ENCODE data around the gene SAMHD1. TPM values are rescaled to one million over a fixed set of nuclear protein-coding genes. Genes with fewer than 3 reads are reported as not detected.
"Not testable (repeated sequence)": the region's sequence is repeated elsewhere in the genome, so short reads cannot be mapped to it uniquely, and the experiment has no call there.

Gene SAMHD1
- polyA plus RNA-seq, 1 donor from 2014 or later = 22.2 TPM

GRCh38 chr20:36916199-36916598 lies 35.3 kb downstream of the SAMHD1 start:
- H3K9me2 ChIP-seq (ENCODE audit: insufficient read depth, low read length) = no peaks in the 10 kb centered on the region
- no peak overlapping the region for H3K27ac ChIP-seq (ENCODE audit: low read length)
- H3F3A ChIP-seq (ENCODE audit: insufficient read depth, low read length, poor library complexity, severe bottlenecking) = no peaks in the 10 kb centered on the region
- no peaks in the 10 kb centered on the region for H3K9me3 ChIP-seq (ENCODE audit: low read length)
- H3K36me3 ChIP-seq (ENCODE audit: insufficient read depth, low read length) = no peaks in the 10 kb centered on the region
- H3K4me3 ChIP-seq (ENCODE audit: low read length) = no peak overlapping the region
- no peak overlapping the region for H3K9ac ChIP-seq (ENCODE audit: low read length)
- no peaks in the 10 kb centered on the region for H4K20me1 ChIP-seq (ENCODE audit: insufficient read depth)
- H2AFZ ChIP-seq (ENCODE audit: low read depth, low read length) = no peak overlapping the region
- H3K27me3 ChIP-seq (ENCODE audit: insufficient read depth, low read depth, low read length) = no peaks in the 10 kb centered on the region
- no peaks in the 10 kb centered on the region for H3K79me2 ChIP-seq (replicated peaks; ENCODE audit: insufficient read depth, low read length)
- TF ChIP-seq, protein P1, sequence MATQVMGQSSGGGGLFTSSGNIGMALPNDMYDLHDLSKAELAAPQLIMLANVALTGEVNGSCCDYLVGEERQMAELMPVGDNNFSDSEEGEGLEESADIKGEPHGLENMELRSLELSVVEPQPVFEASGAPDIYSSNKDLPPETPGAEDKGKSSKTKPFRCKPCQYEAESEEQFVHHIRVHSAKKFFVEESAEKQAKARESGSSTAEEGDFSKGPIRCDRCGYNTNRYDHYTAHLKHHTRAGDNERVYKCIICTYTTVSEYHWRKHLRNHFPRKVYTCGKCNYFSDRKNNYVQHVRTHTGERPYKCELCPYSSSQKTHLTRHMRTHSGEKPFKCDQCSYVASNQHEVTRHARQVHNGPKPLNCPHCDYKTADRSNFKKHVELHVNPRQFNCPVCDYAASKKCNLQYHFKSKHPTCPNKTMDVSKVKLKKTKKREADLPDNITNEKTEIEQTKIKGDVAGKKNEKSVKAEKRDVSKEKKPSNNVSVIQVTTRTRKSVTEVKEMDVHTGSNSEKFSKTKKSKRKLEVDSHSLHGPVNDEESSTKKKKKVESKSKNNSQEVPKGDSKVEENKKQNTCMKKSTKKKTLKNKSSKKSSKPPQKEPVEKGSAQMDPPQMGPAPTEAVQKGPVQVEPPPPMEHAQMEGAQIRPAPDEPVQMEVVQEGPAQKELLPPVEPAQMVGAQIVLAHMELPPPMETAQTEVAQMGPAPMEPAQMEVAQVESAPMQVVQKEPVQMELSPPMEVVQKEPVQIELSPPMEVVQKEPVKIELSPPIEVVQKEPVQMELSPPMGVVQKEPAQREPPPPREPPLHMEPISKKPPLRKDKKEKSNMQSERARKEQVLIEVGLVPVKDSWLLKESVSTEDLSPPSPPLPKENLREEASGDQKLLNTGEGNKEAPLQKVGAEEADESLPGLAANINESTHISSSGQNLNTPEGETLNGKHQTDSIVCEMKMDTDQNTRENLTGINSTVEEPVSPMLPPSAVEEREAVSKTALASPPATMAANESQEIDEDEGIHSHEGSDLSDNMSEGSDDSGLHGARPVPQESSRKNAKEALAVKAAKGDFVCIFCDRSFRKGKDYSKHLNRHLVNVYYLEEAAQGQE (IDR thresholded peaks at IDR 0.05; ENCODE audit: borderline replicate concordance) = no peak
- TF ChIP-seq POLR2AphosphoS5 (IDR thresholded peaks at IDR 0.05) (no peak), EP300 (conservative IDR thresholded peaks at IDR 0.05; ENCODE audit: poor library complexity, severe bottlenecking) (no peak), RAD21 (conservative IDR thresholded peaks at IDR 0.05) (no peak), EZH2 (IDR thresholded peaks at IDR 0.05; ENCODE audit: borderline replicate concordance, insufficient read depth, low read length, poor library complexity, severe bottlenecking) (no peak), SMC3 (conservative IDR thresholded peaks at IDR 0.05; ENCODE audit: poor library complexity) (no peak), MXI1 (conservative IDR thresholded peaks at IDR 0.05; ENCODE audit: poor library complexity, severe bottlenecking) (no peak), TAF1 (IDR thresholded peaks at IDR 0.05; ENCODE audit: low read depth) (no peak)
- TF ChIP-seq, protein P2, sequence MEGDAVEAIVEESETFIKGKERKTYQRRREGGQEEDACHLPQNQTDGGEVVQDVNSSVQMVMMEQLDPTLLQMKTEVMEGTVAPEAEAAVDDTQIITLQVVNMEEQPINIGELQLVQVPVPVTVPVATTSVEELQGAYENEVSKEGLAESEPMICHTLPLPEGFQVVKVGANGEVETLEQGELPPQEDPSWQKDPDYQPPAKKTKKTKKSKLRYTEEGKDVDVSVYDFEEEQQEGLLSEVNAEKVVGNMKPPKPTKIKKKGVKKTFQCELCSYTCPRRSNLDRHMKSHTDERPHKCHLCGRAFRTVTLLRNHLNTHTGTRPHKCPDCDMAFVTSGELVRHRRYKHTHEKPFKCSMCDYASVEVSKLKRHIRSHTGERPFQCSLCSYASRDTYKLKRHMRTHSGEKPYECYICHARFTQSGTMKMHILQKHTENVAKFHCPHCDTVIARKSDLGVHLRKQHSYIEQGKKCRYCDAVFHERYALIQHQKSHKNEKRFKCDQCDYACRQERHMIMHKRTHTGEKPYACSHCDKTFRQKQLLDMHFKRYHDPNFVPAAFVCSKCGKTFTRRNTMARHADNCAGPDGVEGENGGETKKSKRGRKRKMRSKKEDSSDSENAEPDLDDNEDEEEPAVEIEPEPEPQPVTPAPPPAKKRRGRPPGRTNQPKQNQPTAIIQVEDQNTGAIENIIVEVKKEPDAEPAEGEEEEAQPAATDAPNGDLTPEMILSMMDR (IDR thresholded peaks at IDR 0.05; ENCODE audit: poor library complexity, severe bottlenecking) = no peak
- H3K4me2 ChIP-seq (ENCODE audit: low read length) = no peak overlapping the region

GRCh38 chr20:36908603-36909002 lies 42.9 kb downstream of the SAMHD1 start:
- Histone ChIP-seq H4K20me1 (ENCODE audit: insufficient read depth) (no peaks in the 10 kb centered on the region), H3K36me3 (ENCODE audit: insufficient read depth, low read length) (no peaks in the 10 kb centered on the region), H3K4me2 (ENCODE audit: low read length) (no peak overlapping the region), H3K9ac (ENCODE audit: low read length) (no peak overlapping the region), H3K9me2 (ENCODE audit: insufficient read depth, low read length) (no peaks in the 10 kb centered on the region), H3F3A (ENCODE audit: insufficient read depth, low read length, poor library complexity, severe bottlenecking) (no peaks in the 10 kb centered on the region), H2AFZ (ENCODE audit: low read depth, low read length) (no peak overlapping the region), H3K9me3 (ENCODE audit: low read length) (no peaks in the 10 kb centered on the region), H3K4me3 (ENCODE audit: low read length) (no peak overlapping the region), H3K27me3 (ENCODE audit: insufficient read depth, low read depth, low read length) (no peaks in the 10 kb centered on the region), H3K79me2 (replicated peaks; ENCODE audit: insufficient read depth, low read length) (no peaks in the 10 kb centered on the region), H3K27ac (ENCODE audit: low read length) (no peak overlapping the region)
- TF ChIP-seq RAD21 (conservative IDR thresholded peaks at IDR 0.05) (no peak), TAF1 (IDR thresholded peaks at IDR 0.05; ENCODE audit: low read depth) (no peak), EP300 (conservative IDR thresholded peaks at IDR 0.05; ENCODE audit: poor library complexity, severe bottlenecking) (no peak), MXI1 (conservative IDR thresholded peaks at IDR 0.05; ENCODE audit: poor library complexity, severe bottlenecking) (no peak)

DNA sequence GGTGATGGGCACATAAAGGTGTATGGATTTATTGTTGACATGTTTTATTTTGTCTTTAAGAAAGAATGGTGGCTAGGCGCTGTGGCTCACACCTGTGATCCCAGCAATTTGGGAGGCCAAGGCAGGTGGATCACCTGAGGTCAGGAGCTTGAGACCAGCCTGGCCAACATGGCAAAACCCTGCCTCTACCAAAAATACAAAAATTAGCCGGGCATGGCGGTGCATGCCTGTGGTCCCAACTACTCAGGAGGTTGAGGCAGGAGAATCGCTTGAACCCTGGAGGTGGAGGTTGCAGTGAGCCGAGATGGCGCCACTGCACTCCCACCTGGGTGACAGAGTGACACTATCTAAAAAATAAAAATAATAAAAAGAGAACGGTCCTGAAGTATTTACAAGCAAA lies 45.4 kb downstream of the SAMHD1 start:
- H3K9me2 ChIP-seq (ENCODE audit: insufficient read depth, low read length); H3K27ac ChIP-seq (ENCODE audit: low read length); H3K9me3 ChIP-seq (ENCODE audit: low read length); H3K36me3 ChIP-seq (ENCODE audit: insufficient read depth, low read length); H3K27me3 ChIP-seq (ENCODE audit: insufficient read depth, low read depth, low read length); H3K79me2 ChIP-seq (replicated peaks; ENCODE audit: insufficient read depth, low read length); H2AFZ ChIP-seq (ENCODE audit: low read depth, low read length); H3F3A ChIP-seq (ENCODE audit: insufficient read depth, low read length, poor library complexity, severe bottlenecking); H3K9ac ChIP-seq (ENCODE audit: low read length); H3K4me3 ChIP-seq (ENCODE audit: low read length); H4K20me1 ChIP-seq (ENCODE audit: insufficient read depth); H3K4me2 ChIP-seq (ENCODE audit: low read length): not testable (repeated sequence)

DNA sequence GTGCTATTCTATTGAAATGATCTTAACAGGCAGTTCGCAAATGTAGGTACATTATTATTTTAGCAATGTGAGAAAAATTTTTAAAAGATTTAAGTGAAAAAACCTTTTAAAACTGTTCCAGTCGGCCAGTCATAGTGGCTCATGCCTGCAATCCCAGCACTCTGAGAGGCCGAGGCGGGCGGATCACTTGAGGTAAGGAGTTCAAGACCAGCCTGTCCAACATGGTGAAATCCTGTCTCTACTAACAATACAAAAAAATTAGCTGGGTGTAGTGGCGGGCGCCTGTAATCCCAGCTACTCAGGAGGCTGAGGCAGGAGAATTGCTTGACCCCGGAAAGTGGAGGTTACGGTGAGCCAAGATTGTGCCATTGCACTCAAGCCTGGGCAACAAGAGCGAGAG lies 45.9 kb downstream of the SAMHD1 start:
- H3F3A ChIP-seq (ENCODE audit: insufficient read depth, low read length, poor library complexity, severe bottlenecking); H3K9ac ChIP-seq (ENCODE audit: low read length); H3K4me2 ChIP-seq (ENCODE audit: low read length); H3K27ac ChIP-seq (ENCODE audit: low read length); H3K79me2 ChIP-seq (replicated peaks; ENCODE audit: insufficient read depth, low read length); H3K27me3 ChIP-seq (ENCODE audit: insufficient read depth, low read depth, low read length); H4K20me1 ChIP-seq (ENCODE audit: insufficient read depth); H3K4me3 ChIP-seq (ENCODE audit: low read length); H3K9me2 ChIP-seq (ENCODE audit: insufficient read depth, low read length); H2AFZ ChIP-seq (ENCODE audit: low read depth, low read length); H3K9me3 ChIP-seq (ENCODE audit: low read length); H3K36me3 ChIP-seq (ENCODE audit: insufficient read depth, low read length): not testable (repeated sequence)
